Stomach (tissue), 4 donors: ENCODE results near the gene KIAA1958.

Experiments used
- POLR2A ChIP-seq, 4 donors: fragments of 450-650 bp; IDR thresholded peaks; one replicate each; pipeline ENCODE4 v1.6.1; 2016; ENCODE audit warnings: antibody characterized with exemption in 4 of 4, control low read depth in 2 of 4, mild to moderate bottlenecking in 1 of 4, moderate library complexity in 1 of 4
- POLR2AphosphoS5 ChIP-seq, 3 donors: sonication (generic); formaldehyde crosslinking; IDR thresholded peaks; one replicate each; pipeline ENCODE4 v1.6.1; 2016; ENCODE audit warnings: antibody characterized with exemption in 3 of 3
- TF ChIP-seq, protein P1 (sequence below), 7 experiments: fragments of 450-650 bp in 4 of 7; fragments of 200-600 bp in 3 of 7; sonication (generic) in 3 of 7; IDR thresholded peaks; one replicate each; pipeline ENCODE4 v1.5.1; 2016 to 2019; ENCODE audit warnings: antibody characterized with exemption in 7 of 7, control low read depth in 2 of 7, mild to moderate bottlenecking in 1 of 7

GRCh38 chr9:112608851-112609250, 122.2 kb downstream of the KIAA1958 start:
- TF ChIP-seq, protein P1, sequence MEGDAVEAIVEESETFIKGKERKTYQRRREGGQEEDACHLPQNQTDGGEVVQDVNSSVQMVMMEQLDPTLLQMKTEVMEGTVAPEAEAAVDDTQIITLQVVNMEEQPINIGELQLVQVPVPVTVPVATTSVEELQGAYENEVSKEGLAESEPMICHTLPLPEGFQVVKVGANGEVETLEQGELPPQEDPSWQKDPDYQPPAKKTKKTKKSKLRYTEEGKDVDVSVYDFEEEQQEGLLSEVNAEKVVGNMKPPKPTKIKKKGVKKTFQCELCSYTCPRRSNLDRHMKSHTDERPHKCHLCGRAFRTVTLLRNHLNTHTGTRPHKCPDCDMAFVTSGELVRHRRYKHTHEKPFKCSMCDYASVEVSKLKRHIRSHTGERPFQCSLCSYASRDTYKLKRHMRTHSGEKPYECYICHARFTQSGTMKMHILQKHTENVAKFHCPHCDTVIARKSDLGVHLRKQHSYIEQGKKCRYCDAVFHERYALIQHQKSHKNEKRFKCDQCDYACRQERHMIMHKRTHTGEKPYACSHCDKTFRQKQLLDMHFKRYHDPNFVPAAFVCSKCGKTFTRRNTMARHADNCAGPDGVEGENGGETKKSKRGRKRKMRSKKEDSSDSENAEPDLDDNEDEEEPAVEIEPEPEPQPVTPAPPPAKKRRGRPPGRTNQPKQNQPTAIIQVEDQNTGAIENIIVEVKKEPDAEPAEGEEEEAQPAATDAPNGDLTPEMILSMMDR (IDR thresholded peaks at IDR 0.05): no peak
- TF ChIP-seq POLR2AphosphoS5 (IDR thresholded peaks at IDR 0.05): no peak
- no peak for TF ChIP-seq POLR2A (IDR thresholded peaks at IDR 0.05)
